ENCODE measurements around the gene DRD5. TPM values are rescaled to one million over a fixed set of nuclear protein-coding genes. Genes with fewer than 3 reads are reported as not detected.

DRD5 gene
- total and polyA plus RNA-seq, 2 donors (not counting 3 experiments of a cell fraction or from before 2014, with no cell fraction given): not detected

- H3K4me3 ChIP-seq (replicated peaks in 1 of 3; ENCODE audit: insufficient read depth in 1 of 3, low read depth in 1 of 3, low read length in 3 of 3): no peak overlapping the region
- no peak overlapping the region for H3K9ac ChIP-seq (replicated peaks; ENCODE audit: extremely low read depth, insufficient read depth, low read length)
- FAIRE-seq (no peak), DNase-seq (ENCODE audit: low read depth, low spot score) (no peak)
- ChIA-PET CTCF (no interaction called here), POLR2A (no interaction called here)
- H3K9me3 ChIP-seq (replicated peaks; ENCODE audit: control insufficient read depth, insufficient read depth, low read length): no peaks in the 10 kb centered on the region
- TF ChIP-seq MYC (IDR thresholded peaks at IDR 0.05; ENCODE audit: low read depth, low read length) (no peak), GATA2 (IDR thresholded peaks at IDR 0.05; ENCODE audit: insufficient read depth, insufficient read length, low read depth, low read length) (no peak), MAX (IDR thresholded peaks at IDR 0.05; ENCODE audit: insufficient read depth, insufficient read length) (no peak), POLR2AphosphoS5 (IDR thresholded peaks at IDR 0.05; ENCODE audit: insufficient read depth, low read depth, low read length) (no peak), JUN (IDR thresholded peaks at IDR 0.05; ENCODE audit: borderline replicate concordance, insufficient read depth, insufficient read length, low read depth) (no peak), EZH2 (IDR thresholded peaks at IDR 0.05; ENCODE audit: borderline replicate concordance, low read depth, low read length, severe bottlenecking) (no peak), CTCF (IDR thresholded peaks at IDR 0.05; ENCODE audit: extremely low read depth in 1 of 2, insufficient read depth in 1 of 2, low read depth in 1 of 2, low read length in 2 of 2) (no peak), POLR2A (IDR thresholded peaks at IDR 0.05; ENCODE audit: low read depth, low read length) (no peak), FOS (IDR thresholded peaks at IDR 0.05; ENCODE audit: borderline replicate concordance, insufficient read depth, low read length) (no peak)
- dilution Hi-C loops (cut with MboI; ENCODE audit: extremely low pct_ligation_motif_present, low sequenced_read_pairs) (no loop called here), intact Hi-C loops (cut with micrococcal nuclease) (no loop called here)
- H3K79me2 ChIP-seq (ENCODE audit: control insufficient read depth, insufficient read depth, low read length): no peaks in the 10 kb centered on the region
- no peaks in the 10 kb centered on the region for H3K9me1 ChIP-seq (replicated peaks; ENCODE audit: control insufficient read depth, extremely low read depth, insufficient read depth, low read length)
- BruUV-seq (replicated peaks): no TSS peak
- H4K20me1 ChIP-seq (replicated peaks; ENCODE audit: control insufficient read depth, extremely low read depth, insufficient read depth, low read length): no peaks in the 10 kb centered on the region
- no peak overlapping the region for H3K27ac ChIP-seq (ENCODE audit: insufficient read depth, low read depth, low read length)
- H2AFZ ChIP-seq (ENCODE audit: low read depth, low read length): no peak overlapping the region
- H3K4me2 ChIP-seq (ENCODE audit: insufficient read depth, low read length): no peak overlapping the region
- H3K36me3 ChIP-seq (ENCODE audit: control insufficient read depth in 2 of 2, extremely low read depth in 1 of 2, insufficient read depth in 2 of 2, low read length in 2 of 2): no peaks in the 10 kb centered on the region
- H3K27me3 ChIP-seq (ENCODE audit: control insufficient read depth in 2 of 2, insufficient read depth in 2 of 2, low read length in 2 of 2): no peaks in the 10 kb centered on the region
- no peaks in the 10 kb centered on the region for H3K4me1 ChIP-seq (ENCODE audit: control insufficient read depth, extremely low read depth, insufficient read depth, low read length)
These were observed 45.1 kb downstream of the DRD5 start for GRCh38 chr4:9826551-9826950.

Measured in endothelial cell of umbilical vein (primary cell).